DMS153 treated with DMSO at 0.1 percent for 48 hours (cell line): ENCODE results near the gene METTL17.

ENCODE experiments used
- DNase-seq: peaks from one replicate; lab custom pipeline; 2025; ENCODE audit not compliant: unreplicated experiment; lab: John Stamatoyannopoulos, UW

The METTL17 gene

DNA sequence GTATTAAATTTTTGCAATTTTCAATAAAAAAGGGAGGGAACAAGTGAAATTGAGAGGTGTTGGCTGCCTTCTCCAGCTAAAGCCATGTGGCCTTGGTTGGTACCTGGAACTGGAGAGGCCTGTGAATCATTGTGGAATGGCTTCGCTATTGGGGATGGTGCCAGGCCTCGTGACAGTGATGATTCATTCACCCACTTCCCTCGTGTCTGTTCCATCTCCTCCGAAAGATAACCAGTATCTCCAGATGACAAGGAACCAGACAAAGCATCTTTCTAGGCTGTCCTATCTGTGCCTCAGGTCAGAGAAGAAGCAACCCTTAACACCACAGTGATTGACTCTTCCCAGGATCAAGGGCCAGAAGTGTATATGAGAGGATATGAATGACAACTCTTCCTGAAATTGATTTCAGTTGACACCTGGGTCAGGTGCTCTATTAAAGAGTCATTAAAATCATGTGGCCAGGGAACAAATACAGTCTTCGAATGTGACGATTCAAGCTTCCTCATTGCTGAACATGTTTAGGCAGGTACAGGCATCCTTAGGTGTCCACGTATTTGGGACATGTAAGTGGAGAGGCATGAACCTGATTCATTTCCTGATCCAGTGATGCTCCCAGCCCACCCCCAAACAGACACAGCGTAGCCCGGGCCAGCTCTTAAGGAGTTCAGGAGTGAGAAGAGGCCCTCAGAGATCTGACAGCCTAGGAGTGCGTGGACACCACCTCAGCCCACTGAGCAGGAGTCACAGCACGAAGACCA, 52.1 kb downstream of the METTL17 start, which contains the start of gene RNASE7:
TSS of gene RNASE7 (plus strand) at position 687 of the 758 bp plus-strand sequence. CDS start 631 bp downstream, outside the sequence.
- DNase-seq = no peak

DNA sequence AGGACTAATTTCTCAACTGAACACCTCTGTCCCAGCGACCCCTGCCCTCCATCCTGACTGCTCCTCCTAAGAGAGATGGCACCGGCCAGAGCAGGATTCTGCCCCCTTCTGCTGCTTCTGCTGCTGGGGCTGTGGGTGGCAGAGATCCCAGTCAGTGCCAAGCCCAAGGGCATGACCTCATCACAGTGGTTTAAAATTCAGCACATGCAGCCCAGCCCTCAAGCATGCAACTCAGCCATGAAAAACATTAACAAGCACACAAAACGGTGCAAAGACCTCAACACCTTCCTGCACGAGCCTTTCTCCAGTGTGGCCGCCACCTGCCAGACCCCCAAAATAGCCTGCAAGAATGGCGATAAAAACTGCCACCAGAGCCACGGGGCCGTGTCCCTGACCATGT, 53.1 kb downstream of the METTL17 start:
- DNase-seq = no peak

DNA sequence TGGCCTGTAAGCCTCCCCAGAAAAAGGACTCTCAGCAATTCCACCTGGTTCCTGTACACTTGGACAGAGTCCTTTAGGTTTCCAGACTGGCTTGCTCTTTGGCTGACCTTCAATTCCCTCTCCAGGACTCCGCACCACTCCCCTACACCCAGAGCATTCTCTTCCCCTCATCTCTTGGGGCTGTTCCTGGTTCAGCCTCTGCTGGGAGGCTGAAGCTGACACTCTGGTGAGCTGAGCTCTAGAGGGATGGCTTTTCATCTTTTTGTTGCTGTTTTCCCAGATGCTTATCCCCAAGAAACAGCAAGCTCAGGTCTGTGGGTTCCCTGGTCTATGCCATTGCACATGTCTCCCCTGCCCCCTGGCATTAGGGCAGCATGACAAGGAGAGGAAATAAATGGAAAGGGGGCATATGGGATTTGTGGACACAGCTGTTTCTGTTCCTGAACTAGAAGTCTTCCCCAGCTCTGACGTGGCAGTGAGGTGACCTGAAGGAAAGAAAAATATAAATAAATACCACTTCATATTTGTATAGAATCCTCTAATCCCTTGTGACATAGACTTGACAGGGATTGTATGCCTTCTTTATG, 53.7 kb downstream of the METTL17 start:
- no peak for DNase-seq

DNA sequence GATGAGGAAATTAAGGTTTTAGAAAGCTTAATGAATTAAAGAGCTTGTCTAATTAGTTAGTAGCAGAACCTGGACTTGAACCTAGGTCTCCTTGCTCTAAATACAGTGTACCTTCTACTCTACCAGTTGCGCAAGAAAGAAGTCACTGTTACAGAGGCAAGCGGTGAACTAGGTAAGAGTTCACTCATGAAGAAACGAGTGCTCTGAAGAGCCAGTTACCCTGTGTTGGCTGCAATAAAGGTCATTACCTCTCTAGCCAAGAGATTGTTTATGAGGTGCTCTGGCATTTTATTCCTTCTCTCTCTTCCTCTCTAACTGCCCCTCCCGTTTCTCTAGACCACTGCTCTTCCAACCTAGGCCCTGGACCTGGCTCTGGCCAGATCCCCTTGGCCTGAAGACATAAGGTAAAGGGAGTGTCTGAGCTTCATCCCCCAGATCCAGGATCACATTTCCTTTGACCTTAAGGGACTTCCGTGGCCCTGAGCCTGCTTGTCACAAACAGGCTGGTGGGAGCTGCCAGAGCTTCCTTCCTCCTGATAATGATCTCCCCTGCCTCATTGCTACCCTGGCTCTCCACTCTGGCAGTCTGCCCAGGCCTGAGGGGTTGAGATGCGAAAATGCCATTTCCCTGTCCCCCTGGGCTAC, 54.3 kb downstream of the METTL17 start:
- peak; percentile 9 for DNase-seq
